Erythroblast (primary cell): ENCODE results near the gene FRMD4A.

Experiments used
- GATA1 ChIP-seq: IDR thresholded peaks from 2 replicates; pipeline ENCODE4 v1.6.1; 2011; ENCODE audit warnings: low read depth, mild to moderate bottlenecking, control low read depth, low read length, moderate library complexity
- POLR2A ChIP-seq: IDR thresholded peaks from 2 replicates; pipeline ENCODE4 v1.6.1; 2011; ENCODE audit warnings: mild to moderate bottlenecking, low read length

DNA sequence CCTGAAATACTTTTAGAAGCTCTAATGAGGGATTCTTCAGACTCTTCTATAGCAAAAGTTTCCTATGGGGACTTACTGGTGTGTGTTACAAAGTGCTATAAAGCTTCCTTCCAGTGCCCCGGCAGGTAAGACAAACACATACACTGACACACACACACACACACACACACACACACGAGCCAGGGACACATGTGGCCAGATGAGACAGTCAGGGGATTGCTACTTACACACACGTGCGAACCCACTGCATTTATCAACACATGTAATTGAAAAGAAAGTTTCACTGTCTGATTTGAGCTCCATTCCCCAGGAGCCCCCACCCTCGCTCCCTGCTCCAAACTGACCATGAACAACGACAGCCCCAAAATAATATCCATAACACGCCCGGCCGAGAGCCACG, 624.1 kb downstream of the FRMD4A start:
- no peak for TF ChIP-seq POLR2A
- no peak for TF ChIP-seq GATA1
